Measurements from ENCODE around the gene EVI5.
A peak's percentile ranks its signal among the peaks of the same experiment; 100 is the strongest.

- TF ChIP-seq CTCF (IDR thresholded peaks at IDR 0.05) (peak in 2 of 7 experiments; percentile 18 to 19), POLR2A (IDR thresholded peaks at IDR 0.05) (no peak)
Observed at GRCh38 chr1:92736395-92736794, 48.5 kb downstream of the EVI5 start.

Data from body of pancreas (tissue), 4 donors.